MCF 10A (cell line): ENCODE data around the gene FAM170B. TPM values are rescaled to one million over a fixed set of nuclear protein-coding genes. Genes with fewer than 3 reads are reported as not detected.

ENCODE experiments used
- BruUV-seq: library from RNA; stranded (reverse); fragments of 400-500 nt; replicated peaks from 2 replicates; lab custom pipeline; 2021; lab: Mats Ljungman, UMichigan
- CTCF ChIA-PET: fragments of 300-600 bp; sonication (Branson Sonifier 250); formaldehyde crosslinking; extraction: SDS; loops from one replicate; lab custom pipeline; 2021; ENCODE audit warnings: antibody characterized with exemption, inconsistent platforms; lab: Yijun Ruan, JAX
- POLR2A ChIA-PET: fragments of 300-600, 350-650 bp; sonication (Branson Sonifier 250); formaldehyde crosslinking; extraction: SDS; loops from one replicate; lab custom pipeline; 2020; ENCODE audit warnings: antibody characterized with exemption, inconsistent platforms; lab: Yijun Ruan, JAX
- DNase-seq: peaks from one replicate; pipeline ENCODE4 v3.0.0-alpha.2; 2018; ENCODE audit not compliant: unreplicated experiment
- H3K27ac Mint-ChIP-seq: one replicate; pipeline ENCODE4 v1.8.0; 2022; ENCODE audit warnings: mild to moderate bottlenecking, low read depth, mixed read lengths; ENCODE audit not compliant: unreplicated experiment
- H3K27me3 Mint-ChIP-seq: one replicate; pipeline ENCODE4 v1.8.0; 2022; ENCODE audit warnings: mixed read lengths; ENCODE audit not compliant: insufficient read depth, unreplicated experiment
- H3K36me3 Mint-ChIP-seq: one replicate; pipeline ENCODE4 v1.8.0; 2022; ENCODE audit warnings: mild to moderate bottlenecking, moderate library complexity, mixed read lengths; ENCODE audit not compliant: insufficient read depth, unreplicated experiment
- H3K4me1 Mint-ChIP-seq: one replicate; pipeline ENCODE4 v1.8.0; 2022; ENCODE audit warnings: mixed read lengths; ENCODE audit not compliant: insufficient read depth, unreplicated experiment
- H3K4me3 Mint-ChIP-seq: one replicate; pipeline ENCODE4 v1.8.0; 2022; ENCODE audit warnings: mild to moderate bottlenecking, moderate library complexity, mixed read lengths; ENCODE audit not compliant: unreplicated experiment
- H3K9me3 Mint-ChIP-seq: one replicate; pipeline ENCODE4 v1.8.0; 2022; ENCODE audit warnings: mixed read lengths; ENCODE audit not compliant: unreplicated experiment
- CTCF ChIP-seq: fragments of 200-600 bp; IDR thresholded peaks from one replicate; pipeline ENCODE4 v1.8.0; 2022; ENCODE audit warnings: antibody characterized with exemption, mild to moderate bottlenecking; ENCODE audit not compliant: unreplicated experiment
- intact Hi-C: fragments of 100-400 bp; cut with micrococcal nuclease; formaldehyde crosslinking; loops from 2 replicates; pipeline ENCODE4 v1.14.1; 2022
- total RNA-seq: library from RNA; stranded (reverse); gene quantifications from 2 replicates; pipeline ENCODE4 v1.2.3, GENCODE V29; 2022

The FAM170B gene
- total RNA-seq, 1 experiment from 2014 or later, result not detected

GRCh38 chr10:49108656-49109055, 25.2 kb downstream of the FAM170B start:
- TF ChIP-seq CTCF, result no peak
- Mint-ChIP-seq H3K27ac (no peak overlapping the region), H3K4me3 (no peak overlapping the region), H3K36me3 (no peaks in the 10 kb centered on the region), H3K27me3 (peaks cover 17% of the 10 kb centered on the region), H3K4me1 (no peaks in the 10 kb centered on the region), H3K9me3 (no peaks in the 10 kb centered on the region)
- BruUV-seq, result no TSS peak
- intact Hi-C loops, result no loop called here
- POLR2A ChIA-PET, result no interaction called here
- CTCF ChIA-PET, result no interaction called here
- DNase-seq, result no peak

GRCh38 chr10:49107887-49108267, 25.9 kb downstream of the FAM170B start:
- intact Hi-C loops, result no loop called here
- DNase-seq, result no peak
- TF ChIP-seq CTCF, result no peak
- no peaks in the 10 kb centered on the region for H3K4me1 Mint-ChIP-seq
- ChIA-PET CTCF (no interaction called here), POLR2A (no interaction called here)
- no peaks in the 10 kb centered on the region for H3K9me3 Mint-ChIP-seq
- no peak overlapping the region for H3K4me3 Mint-ChIP-seq
- no TSS peak for BruUV-seq
- H3K27me3 Mint-ChIP-seq, result peaks cover 17% of the 10 kb centered on the region
- H3K27ac Mint-ChIP-seq, result no peak overlapping the region
- H3K36me3 Mint-ChIP-seq, result no peaks in the 10 kb centered on the region

- Mint-ChIP-seq H3K27ac (no peak overlapping the region), H3K9me3 (no peaks in the 10 kb centered on the region), H3K27me3 (peaks cover 18% of the 10 kb centered on the region), H3K36me3 (no peaks in the 10 kb centered on the region), H3K4me1 (no peaks in the 10 kb centered on the region), H3K4me3 (no peak overlapping the region)
- POLR2A ChIA-PET, result no interaction called here
- no TSS peak for BruUV-seq
- no peak for DNase-seq
- TF ChIP-seq CTCF, result no peak
- CTCF ChIA-PET, result no interaction called here
- intact Hi-C loops, result no loop called here
Measured at GRCh38 chr10:49107111-49107886, 26.5 kb downstream of the FAM170B start.

- DNase-seq, result peak; percentile 18
- ChIA-PET POLR2A (interaction anchor here (0.6 kb wide), 1 partner anchor 1493 kb away, joined by 3 read pairs; no protein-coding TSS in a partner anchor), CTCF (no interaction called here)
- Mint-ChIP-seq H3K27me3 (peaks cover 27% of the 10 kb centered on the region), H3K4me1 (no peaks in the 10 kb centered on the region), H3K9me3 (no peaks in the 10 kb centered on the region), H3K4me3 (no peak overlapping the region), H3K36me3 (no peaks in the 10 kb centered on the region), H3K27ac (no peak overlapping the region)
- intact Hi-C loops, result no loop called here
- no TSS peak for BruUV-seq
- TF ChIP-seq CTCF, result no peak
Measured at GRCh38 chr10:49106451-49106850, 27.4 kb downstream of the FAM170B start.
